Tibial artery (tissue), 4 donors: Measurements from ENCODE around the gene SLC35G6.

Experiments
- DNase-seq, 2 donors: peaks; one replicate each; pipeline ENCODE4 v3.0.0-alpha.2; 2019
- H3K27ac ChIP-seq, 2 donors: fragments of 200-600 bp; sonication (generic) in 1 of 2; 1 replicate in 1 of 2; 2 replicates in 1 of 2; pipeline ENCODE4 v1.5.1; 2018 to 2019; ENCODE audit warnings: mild to moderate bottlenecking in 1 of 2
- H3K27me3 ChIP-seq, 2 donors: fragments of 200-600 bp; sonication (generic) in 1 of 2; one replicate each; pipeline versions ENCODE4 v1.5.1 to v1.6.0; 2016 to 2019
- H3K36me3 ChIP-seq, 3 donors: fragments of 200-600 bp; sonication (generic) in 2 of 3; one replicate each; pipeline ENCODE4 v1.5.1; 2016 to 2019; ENCODE audit warnings: mild to moderate bottlenecking in 2 of 3
- H3K4me1 ChIP-seq, 4 donors: fragments of 200-600 bp; sonication (generic) in 2 of 4; 1 replicate in 3 of 4; 2 replicates in 1 of 4; pipeline ENCODE4 v1.5.1; 2016 to 2019
- H3K4me3 ChIP-seq, 2 donors: fragments of 200-600 bp; sonication (generic) in 1 of 2; 1 replicate in 1 of 2; 2 replicates in 1 of 2; pipeline ENCODE4 v1.5.1; 2018 to 2019; ENCODE audit warnings: mild to moderate bottlenecking in 2 of 2
- H3K9me3 ChIP-seq, 3 donors: fragments of 200-600 bp; sonication (generic) in 1 of 3; one replicate each; pipeline ENCODE4 v1.5.1; 2016 to 2019
- intact Hi-C: fragments of 100-400 bp; cut with DNase I; formaldehyde crosslinking; loops from one replicate; pipeline ENCODE4 v1.15.0; 2023; ENCODE audit warnings: low total_unique reads
- TF ChIP-seq, protein P1 (sequence below), 2 experiments: fragments of 200-600 bp in 1 of 2; fragments of 450-650 bp in 1 of 2; IDR thresholded peaks; one replicate each; pipeline ENCODE4 v1.5.1; 2017 to 2019; ENCODE audit warnings: antibody characterized with exemption in 2 of 2, mild to moderate bottlenecking in 1 of 2, moderate library complexity in 1 of 2

The SLC35G6 gene

DNA sequence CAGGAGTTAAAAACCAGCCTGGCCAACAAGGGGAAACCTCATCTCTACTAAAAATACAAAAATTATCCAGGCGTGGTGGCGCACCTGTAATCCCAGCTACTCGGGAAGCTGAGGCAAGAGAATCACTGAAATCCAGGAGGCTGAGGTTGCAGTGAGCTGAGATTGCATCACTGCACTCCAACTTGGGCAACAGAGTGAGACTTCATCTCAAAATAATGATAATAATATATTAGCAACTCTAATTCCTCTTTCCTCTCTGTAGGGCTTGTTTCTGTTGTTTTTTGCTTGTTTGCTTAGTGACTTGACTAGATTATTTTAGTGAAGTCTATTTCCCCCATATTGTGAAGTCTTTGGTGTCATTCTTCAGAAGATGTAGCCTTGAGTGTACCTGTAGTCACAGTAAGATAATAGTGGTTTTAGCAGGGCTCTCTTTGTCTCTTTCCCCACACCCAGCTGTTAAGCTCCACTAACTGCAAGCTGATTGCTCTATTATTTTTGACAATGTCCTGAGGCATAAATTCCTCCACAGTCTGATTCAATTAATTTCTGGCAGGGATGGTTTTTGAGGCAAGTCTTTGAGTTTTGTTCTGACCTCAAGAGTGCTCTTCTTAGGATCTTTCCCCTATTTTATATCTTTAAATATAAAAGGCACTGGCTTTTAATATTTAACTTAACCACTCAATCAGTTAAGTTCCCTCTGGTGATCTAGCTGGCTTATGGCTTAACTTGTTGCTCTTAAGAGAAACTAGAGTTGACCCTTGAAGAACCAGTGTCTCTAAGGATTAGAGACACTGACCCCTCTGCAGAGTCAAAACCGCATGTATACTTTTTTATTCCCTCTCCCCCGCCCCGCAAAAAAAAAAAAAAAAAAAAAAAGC lies 49.0 kb downstream of the SLC35G6 start:
- DNase-seq: no peak
- Histone ChIP-seq H3K36me3 (no peaks in the 10 kb centered on the region), H3K27me3 (no peaks in the 10 kb centered on the region), H3K27ac (no peak overlapping the region), H3K4me1 (no peaks in the 10 kb centered on the region), H3K9me3 (peaks cover 0 to 11% (median 2%) of the 10 kb centered on the region in 3 donors), H3K4me3 (no peak overlapping the region)
- TF ChIP-seq, protein P1, sequence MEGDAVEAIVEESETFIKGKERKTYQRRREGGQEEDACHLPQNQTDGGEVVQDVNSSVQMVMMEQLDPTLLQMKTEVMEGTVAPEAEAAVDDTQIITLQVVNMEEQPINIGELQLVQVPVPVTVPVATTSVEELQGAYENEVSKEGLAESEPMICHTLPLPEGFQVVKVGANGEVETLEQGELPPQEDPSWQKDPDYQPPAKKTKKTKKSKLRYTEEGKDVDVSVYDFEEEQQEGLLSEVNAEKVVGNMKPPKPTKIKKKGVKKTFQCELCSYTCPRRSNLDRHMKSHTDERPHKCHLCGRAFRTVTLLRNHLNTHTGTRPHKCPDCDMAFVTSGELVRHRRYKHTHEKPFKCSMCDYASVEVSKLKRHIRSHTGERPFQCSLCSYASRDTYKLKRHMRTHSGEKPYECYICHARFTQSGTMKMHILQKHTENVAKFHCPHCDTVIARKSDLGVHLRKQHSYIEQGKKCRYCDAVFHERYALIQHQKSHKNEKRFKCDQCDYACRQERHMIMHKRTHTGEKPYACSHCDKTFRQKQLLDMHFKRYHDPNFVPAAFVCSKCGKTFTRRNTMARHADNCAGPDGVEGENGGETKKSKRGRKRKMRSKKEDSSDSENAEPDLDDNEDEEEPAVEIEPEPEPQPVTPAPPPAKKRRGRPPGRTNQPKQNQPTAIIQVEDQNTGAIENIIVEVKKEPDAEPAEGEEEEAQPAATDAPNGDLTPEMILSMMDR (IDR thresholded peaks at IDR 0.05): no peak
- intact Hi-C loops: no loop called here
